Superior temporal gyrus (tissue), 1 donor: ENCODE measurements around the gene DAB1.

Experiments used
- DNase-seq: peaks from one replicate; pipeline ENCODE4 v3.0.0-alpha.2; 2016; ENCODE audit errors: extremely low spot score

The DAB1 gene

GRCh38 chr1:57319791-57320190 is 104.1 kb downstream of the DAB1 start:
- no peak for DNase-seq

GRCh38 chr1:57319165-57319564 is 104.7 kb downstream of the DAB1 start:
- DNase-seq, result peak; percentile 50

GRCh38 chr1:57316861-57317260 is 107.0 kb downstream of the DAB1 start:
- no peak for DNase-seq

- DNase-seq, result no peak
Observed at GRCh38 chr1:57316291-57316690, 107.6 kb downstream of the DAB1 start.

- peak; percentile 59 for DNase-seq
Observed at GRCh38 chr1:57312869-57313268, 111.0 kb downstream of the DAB1 start.

GRCh38 chr1:57311411-57311810 is 112.4 kb downstream of the DAB1 start:
- no peak for DNase-seq

GRCh38 chr1:57311006-57311405 is 112.9 kb downstream of the DAB1 start:
- DNase-seq, result no peak

GRCh38 chr1:57309630-57310029 is 114.2 kb downstream of the DAB1 start:
- no peak for DNase-seq

GRCh38 chr1:57307392-57308170 is 116.3 kb downstream of the DAB1 start:
- DNase-seq, result no peak

GRCh38 chr1:57304591-57304990 is 119.3 kb downstream of the DAB1 start:
- DNase-seq, result no peak

- DNase-seq, result no peak
Observed at GRCh38 chr1:57302812-57303596, 120.9 kb downstream of the DAB1 start.

- no peak for DNase-seq
Observed at GRCh38 chr1:57300186-57300585, 123.7 kb downstream of the DAB1 start.

- DNase-seq, result no peak
Observed at GRCh38 chr1:57296726-57297250, 127.1 kb downstream of the DAB1 start.

- no peak for DNase-seq
Observed at GRCh38 chr1:57295326-57295725, 128.5 kb downstream of the DAB1 start.

- DNase-seq, result no peak
Observed at GRCh38 chr1:57294177-57294576, 129.7 kb downstream of the DAB1 start.

GRCh38 chr1:57293214-57293613 is 130.6 kb downstream of the DAB1 start:
- DNase-seq, result no peak

- DNase-seq, result no peak
Observed at GRCh38 chr1:57289781-57290180, 134.1 kb downstream of the DAB1 start.

- DNase-seq, result no peak
Observed at GRCh38 chr1:57285992-57286391, 137.9 kb downstream of the DAB1 start.

- no peak for DNase-seq
Observed at GRCh38 chr1:57282411-57282810, 141.4 kb downstream of the DAB1 start.

GRCh38 chr1:57281324-57281723 is 142.5 kb downstream of the DAB1 start:
- DNase-seq, result no peak

- no peak for DNase-seq
Observed at GRCh38 chr1:57279909-57280666, 143.8 kb downstream of the DAB1 start.

- DNase-seq, result no peak
Observed at GRCh38 chr1:57278558-57278957, 145.3 kb downstream of the DAB1 start.
